NCI-H2107 (cell line): ENCODE results near the gene GPR55.
"Not testable (repeated sequence)": the region's sequence is repeated elsewhere in the genome, so short reads cannot be mapped to it uniquely, and the experiment has no call there.

Experiments used
- DNase-seq: peaks from one replicate; lab custom pipeline; 2025; lab: John Stamatoyannopoulos, UW

GPR55 gene

GRCh38 chr2:230924470-230925341 is at the start of gene GPR55:
Gene GPR55, minus strand, starts transcription at chr2:230925242. Its CDS starts 14,280 bp downstream, at chr2:230910962.
- DNase-seq: no peak

GRCh38 chr2:230974096-230974913 is 49.3 kb upstream of the GPR55 start:
- no peak for DNase-seq

- no peak for DNase-seq
Measured at GRCh38 chr2:230972046-230972445, 47.0 kb upstream of the GPR55 start.

GRCh38 chr2:230969659-230970015 is 44.6 kb upstream of the GPR55 start:
- no peak for DNase-seq

- no peak for DNase-seq
Measured at GRCh38 chr2:230968921-230969658, 44.0 kb upstream of the GPR55 start.

GRCh38 chr2:230968314-230968713 is 43.3 kb upstream of the GPR55 start:
- DNase-seq: not testable (repeated sequence)

- DNase-seq: no peak
Measured at GRCh38 chr2:230967113-230967512, 42.1 kb upstream of the GPR55 start.

- no peak for DNase-seq
Measured at GRCh38 chr2:230964136-230964730, 39.2 kb upstream of the GPR55 start.

- no peak for DNase-seq
Measured at GRCh38 chr2:230961091-230961491, 36.0 kb upstream of the GPR55 start.

- no peak for DNase-seq
Measured at GRCh38 chr2:230960026-230960425, 35.0 kb upstream of the GPR55 start.

GRCh38 chr2:230958820-230959756 is 34.0 kb upstream of the GPR55 start:
- DNase-seq: no peak

GRCh38 chr2:230957756-230958391 is 32.8 kb upstream of the GPR55 start:
- no peak for DNase-seq

- DNase-seq: no peak
Measured at GRCh38 chr2:230956827-230957755, 32.0 kb upstream of the GPR55 start.

- DNase-seq: no peak
Measured at GRCh38 chr2:230955163-230955737, 30.2 kb upstream of the GPR55 start.

- DNase-seq: no peak
Measured at GRCh38 chr2:230954746-230955145, 29.7 kb upstream of the GPR55 start.

- no peak for DNase-seq
Measured at GRCh38 chr2:230953845-230954244, 28.8 kb upstream of the GPR55 start.

GRCh38 chr2:230952226-230952956 is 27.3 kb upstream of the GPR55 start:
- no peak for DNase-seq

GRCh38 chr2:230951396-230951795 is 26.4 kb upstream of the GPR55 start:
- no peak for DNase-seq
